K562 (cell line): Measurements from ENCODE around the gene AGGF1. TPM values are rescaled to one million over a fixed set of nuclear protein-coding genes. Genes with fewer than 3 reads are reported as not detected.
A peak's percentile ranks its signal among the peaks of the same experiment; 100 is the strongest.

ENCODE experiments used
- ATAC-seq: fragments of 200-7000 bp; cut with Tn5 transposase; 3 replicates; pipeline ENCODE4 v1.9.1; 2020; ENCODE audit warnings: moderate library complexity
- BruUV-seq: library from RNA; stranded (reverse); fragments of 400-500 nt; replicated peaks from 2 replicates; lab custom pipeline; 2021; lab: Mats Ljungman, UMichigan
- CTCF ChIA-PET: fragments of 300-600 bp; formaldehyde crosslinking; extraction: SDS; loops from one replicate; lab custom pipeline; 2021; ENCODE audit warnings: low intra/inter-chr PET ratio; lab: Yijun Ruan, JAX
- POLR2A ChIA-PET: fragments of 300-600, 350-650 bp; sonication (Branson Sonifier 250); formaldehyde crosslinking; extraction: SDS; loops from one replicate; lab custom pipeline; 2021; ENCODE audit warnings: antibody characterized with exemption, inconsistent platforms; lab: Yijun Ruan, JAX
- DNase-seq, 4 experiments: peaks; one replicate each; pipeline versions ENCODE4 v3.0.0 to v3.0.0-alpha.2; 2011 to 2018; ENCODE audit warnings: low spot score in 3 of 4, mixed read lengths in 3 of 4; ENCODE audit errors: extremely low read depth in 1 of 4
- FAIRE-seq: peaks from 2 replicates; lab custom pipeline; 2011; peaks lifted over from hg19 to GRCh38; lab: Jason Lieb, UNC
- H2AFZ ChIP-seq: 2 replicates; pipeline ENCODE4 v1.6.0; 2011; ENCODE audit warnings: low read depth, low read length, control low read depth, inconsistent platforms
- H3K27ac ChIP-seq: fragments of 200-600 bp; 3 replicates; pipeline ENCODE4 v1.8.0; 2011; ENCODE audit warnings: low read depth, mild to moderate bottlenecking, control low read depth, inconsistent platforms, low read length, moderate library complexity, mixed read lengths; ENCODE audit errors: extremely low read depth
- H3K27me3 ChIP-seq, 2 experiments: fragments of 300-600 bp in 1 of 2; 2 replicates in 1 of 2; 3 replicates in 1 of 2; pipeline versions ENCODE4 v1.6.0 to v1.8.0; 2011; ENCODE audit warnings: inconsistent platforms in 2 of 2, low read length in 2 of 2, mild to moderate bottlenecking in 1 of 2, mixed read lengths in 1 of 2, moderate library complexity in 1 of 2; ENCODE audit not compliant: control insufficient read depth in 2 of 2, insufficient read depth in 2 of 2
- H3K36me3 ChIP-seq: fragments of 300-600 bp; 3 replicates; pipeline ENCODE4 v1.8.0; 2011; ENCODE audit warnings: mild to moderate bottlenecking, low read length, inconsistent platforms; ENCODE audit not compliant: control insufficient read depth, insufficient read depth
- H3K4me1 ChIP-seq, 2 experiments: fragments of 200-600 bp in 1 of 2; replicated peaks in 1 of 2; 2 replicates in 1 of 2; 3 replicates in 1 of 2; pipeline versions ENCODE4 v1.5.1 to v1.8.0; 2011; ENCODE audit warnings: inconsistent platforms in 2 of 2, low read length in 2 of 2, mild to moderate bottlenecking in 1 of 2, mixed read lengths in 1 of 2, moderate library complexity in 1 of 2; ENCODE audit not compliant: control insufficient read depth in 2 of 2, insufficient read depth in 2 of 2
- H3K4me2 ChIP-seq: 2 replicates; pipeline ENCODE4 v1.6.1; 2011; ENCODE audit warnings: low read length, control low read depth, inconsistent platforms, mixed read lengths; ENCODE audit not compliant: insufficient read depth
- H3K4me3 ChIP-seq: fragments of 200-600 bp; sonication (generic), shearing (Covaris generic); 2 replicates; pipeline ENCODE4 v1.5.1; 2016; ENCODE audit warnings: control low read depth, inconsistent platforms
- H3K79me2 ChIP-seq: fragments of 200-600 bp; 3 replicates; pipeline ENCODE4 v1.8.0; 2011; ENCODE audit warnings: low read length, inconsistent platforms; ENCODE audit not compliant: control insufficient read depth, insufficient read depth
- H3K9ac ChIP-seq, 2 experiments: 2 replicates each; pipeline versions ENCODE4 v1.6.0 to v1.6.1; 2011; ENCODE audit warnings: low read depth in 2 of 2, low read length in 2 of 2, control low read depth in 1 of 2, inconsistent platforms in 1 of 2, mild to moderate bottlenecking in 1 of 2, mixed read lengths in 1 of 2; ENCODE audit not compliant: insufficient read depth in 1 of 2
- H3K9me1 ChIP-seq: one replicate; pipeline ENCODE4 v1.6.0; 2011; ENCODE audit warnings: inconsistent platforms, mild to moderate bottlenecking, low read length, moderate library complexity; ENCODE audit not compliant: control insufficient read depth, insufficient read depth
- H3K9me3 ChIP-seq: replicated peaks from 2 replicates; pipeline ENCODE4 v1.5.1; 2011; ENCODE audit warnings: low read depth, low read length, inconsistent platforms; ENCODE audit not compliant: control insufficient read depth, insufficient read depth
- H4K20me1 ChIP-seq: replicated peaks from 2 replicates; pipeline ENCODE4 v1.6.1; 2011; ENCODE audit warnings: low read length, inconsistent platforms, mixed read lengths; ENCODE audit not compliant: control insufficient read depth, insufficient read depth
- ARHGAP35 ChIP-seq: fragments of 450-650 bp; IDR thresholded peaks from 2 replicates; pipeline ENCODE4 v1.6.1; 2018; ENCODE audit not compliant: partially characterized antibody
- JUNB ChIP-seq: fragments of 450-650 bp; formaldehyde crosslinking; conservative IDR thresholded peaks from 2 replicates; pipeline ENCODE4 v1.4.0; 2020; ENCODE audit warnings: mild to moderate bottlenecking
- MEF2D ChIP-seq: conservative IDR thresholded peaks from 2 replicates; pipeline ENCODE4 v1.6.1; 2016; ENCODE audit warnings: low read depth, missing genetic modification characterization, missing compliant biosample characterization
- RFX1 ChIP-seq: fragments of 450-650 bp; IDR thresholded peaks from 2 replicates; pipeline ENCODE4 v1.6.1; 2016; ENCODE audit warnings: mild to moderate bottlenecking, moderate library complexity
- SRSF7 ChIP-seq: fragments of 200-400 bp; formaldehyde crosslinking; optimal IDR thresholded peaks from 2 replicates; pipeline ENCODE3; 2017; ENCODE audit warnings: mild to moderate bottlenecking, low read depth, low read length
- WGBS: fragments of 100-300 bp; shearing (Covaris generic); methylation state at CpG from one replicate; pipeline ENCODE4 v1.1.6; 2016; ENCODE audit warnings: low coverage, mixed read lengths; ENCODE audit not compliant: insufficient coverage; ENCODE audit errors: missing lambda C conversion rate; 5-methylcytosine and 5-hydroxymethylcytosine counted together
- in situ Hi-C: fragments of 300-500 bp; cut with MboI; formaldehyde crosslinking; loops from 4 replicates; pipeline ENCODE4 v1.15.0; 2018; ENCODE audit warnings: inconsistent platforms, mixed read lengths
- intact Hi-C: fragments of 100-400 bp; cut with micrococcal nuclease; formaldehyde crosslinking; loops from 2 replicates; pipeline ENCODE4 v1.14.2; 2022
- polyA plus RNA-seq, 8 experiments: library from polyadenylated mRNA; depleted of rRNA in 4 of 8; stranded (reverse) in 5 of 8; unstranded in 3 of 8; fragments of >200 nt; fragmentation: Nextera tagmentation in 2 of 8; fragmentation: Illumina TruSeq in 1 of 8; extraction: Ambion mirVana in 2 of 8; extraction: Trizol in 1 of 8; gene quantifications; 2 replicates each; pipeline versions ENCODE4 v1.2.1 to v1.2.3, GENCODE V29; 2011 to 2014; ENCODE audit warnings: inconsistent platforms in 1 of 8, missing spikeins in 1 of 8
- total RNA-seq, 7 experiments: library from RNA; depleted of rRNA in 6 of 7; stranded (reverse); fragments of >200 nt in 6 of 7; fragmentation: Illumina TruSeq in 2 of 7; extraction: Trizol in 2 of 7; gene quantifications; 2 replicates each; pipeline versions ENCODE4 v1.2.1 to v1.2.3, GENCODE V29; 2011 to 2021; ENCODE audit warnings: low replicate concordance in 1 of 7
- TF ChIP-seq, protein P1 (sequence below): fragments of 450-650 bp; IDR thresholded peaks from 2 replicates; pipeline ENCODE4 v1.7.0; 2016; ENCODE audit warnings: borderline replicate concordance

The AGGF1 gene
- total and polyA plus RNA-seq, 9 of the 15 experiments (the other 6 are each of a cell fraction or from before 2014, with no cell fraction given), result 5.2 to 20.4 (median 13.4) TPM

DNA sequence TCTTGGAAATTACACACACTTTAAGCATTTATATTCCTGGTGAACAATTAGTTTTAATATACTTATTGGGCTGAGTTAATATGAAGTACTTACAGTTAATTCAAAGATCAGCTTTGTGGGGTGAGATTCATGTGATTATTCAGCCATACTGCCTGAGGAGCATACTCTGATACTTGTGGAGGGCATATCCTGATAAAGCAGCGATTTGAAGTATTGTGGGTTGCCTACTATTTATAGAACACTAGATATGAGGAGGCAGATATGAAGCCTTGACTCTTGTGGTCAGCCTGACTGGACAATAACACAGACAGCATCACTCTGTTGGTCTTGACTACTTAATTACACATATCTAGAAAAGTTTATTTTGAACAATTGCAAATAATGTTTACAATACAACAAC is 27.0 kb upstream of the AGGF1 start:
- no peak overlapping the region for H3K4me2 ChIP-seq
- H3K36me3 ChIP-seq, result no peaks in the 10 kb centered on the region
- H4K20me1 ChIP-seq, result no peaks in the 10 kb centered on the region
- WGBS, result 0% methylated on average over 1 of the region's 1 CpG
- H3K27ac ChIP-seq, result no peak overlapping the region
- ChIA-PET CTCF (no interaction called here), POLR2A (no interaction called here)
- in situ Hi-C loops, result no loop called here
- H3K9me1 ChIP-seq, result no peaks in the 10 kb centered on the region
- no peaks in the 10 kb centered on the region for H3K4me1 ChIP-seq
- ATAC-seq (no peak), DNase-seq (no peak), FAIRE-seq (no peak)
- intact Hi-C loops, result no loop called here
- TF ChIP-seq, protein P1, sequence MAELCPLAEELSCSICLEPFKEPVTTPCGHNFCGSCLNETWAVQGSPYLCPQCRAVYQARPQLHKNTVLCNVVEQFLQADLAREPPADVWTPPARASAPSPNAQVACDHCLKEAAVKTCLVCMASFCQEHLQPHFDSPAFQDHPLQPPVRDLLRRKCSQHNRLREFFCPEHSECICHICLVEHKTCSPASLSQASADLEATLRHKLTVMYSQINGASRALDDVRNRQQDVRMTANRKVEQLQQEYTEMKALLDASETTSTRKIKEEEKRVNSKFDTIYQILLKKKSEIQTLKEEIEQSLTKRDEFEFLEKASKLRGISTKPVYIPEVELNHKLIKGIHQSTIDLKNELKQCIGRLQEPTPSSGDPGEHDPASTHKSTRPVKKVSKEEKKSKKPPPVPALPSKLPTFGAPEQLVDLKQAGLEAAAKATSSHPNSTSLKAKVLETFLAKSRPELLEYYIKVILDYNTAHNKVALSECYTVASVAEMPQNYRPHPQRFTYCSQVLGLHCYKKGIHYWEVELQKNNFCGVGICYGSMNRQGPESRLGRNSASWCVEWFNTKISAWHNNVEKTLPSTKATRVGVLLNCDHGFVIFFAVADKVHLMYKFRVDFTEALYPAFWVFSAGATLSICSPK, result no peak
- no peak for TF ChIP-seq SRSF7
- TF ChIP-seq ARHGAP35, result no peak
- TF ChIP-seq MEF2D (tag), result peak; percentile 80
- TF ChIP-seq JUNB (CRISPR knock-in tag), result no peak
- TF ChIP-seq RFX1, result no peak
- no peaks in the 10 kb centered on the region; the same call in 1 of the 2 replicates for H3K9me3 ChIP-seq
- no peak overlapping the region for H3K4me3 ChIP-seq
- BruUV-seq, result no TSS peak
- H2AFZ ChIP-seq, result no peak overlapping the region
- H3K79me2 ChIP-seq, result no peaks in the 10 kb centered on the region
- H3K27me3 ChIP-seq, result peaks cover 5 to 18% of the 10 kb centered on the region in 2 experiments; a peak in 4 of 5 replicates
- no peak overlapping the region for H3K9ac ChIP-seq
